ENCODE data around the gene SKIC2.

Gene SKIC2

GRCh38 chr6:31971993-31972708 lies 13.2 kb downstream of the SKIC2 start, which contains the start of gene DXO (continued):
- TF ChIP-seq PATZ1 (tag by site-specific recombination; IDR thresholded peaks at IDR 0.05) (peak; percentile 100), FEZF1 (tag by site-specific recombination; IDR thresholded peaks at IDR 0.05) (peak; percentile 39; the same call in 1 of the 2 replicates), ZNF404 (tag by site-specific recombination; IDR thresholded peaks at IDR 0.05) (no peak), ZNF501 (tag by site-specific recombination; IDR thresholded peaks at IDR 0.05) (peak; percentile 93), ZNF48 (tag by site-specific recombination; IDR thresholded peaks at IDR 0.05) (no peak), ZNF561 (tag by site-specific recombination; IDR thresholded peaks at IDR 0.05; ENCODE audit: borderline replicate concordance) (peak; percentile 95), MEIS1 (CRISPR knock-in tag; IDR thresholded peaks at IDR 0.05; ENCODE audit: borderline replicate concordance) (no peak), ZNF266 (tag by site-specific recombination; IDR thresholded peaks at IDR 0.05; ENCODE audit: low read depth) (no peak), ZNF214 (tag by site-specific recombination; IDR thresholded peaks at IDR 0.05; ENCODE audit: borderline replicate concordance) (no peak), KLF7 (tag by site-specific recombination; IDR thresholded peaks at IDR 0.05; ENCODE audit: borderline replicate concordance) (peak; percentile 81), ZNF792 (tag by site-specific recombination; IDR thresholded peaks at IDR 0.05) (no peak), ZNF394 (tag by site-specific recombination; IDR thresholded peaks at IDR 0.05; ENCODE audit: borderline replicate concordance) (no peak), TSHZ1 (tag by site-specific recombination; IDR thresholded peaks at IDR 0.05; ENCODE audit: borderline replicate concordance) (peak; percentile 89; the same call in 1 of the 2 replicates), REST (tag by site-specific recombination; IDR thresholded peaks at IDR 0.05) (no peak), ZNF133 (tag by site-specific recombination; IDR thresholded peaks at IDR 0.05) (no peak), ZNF600 (tag by site-specific recombination; IDR thresholded peaks at IDR 0.05) (no peak; the same call in none of the 2 replicates), ZBTB20 (tag by site-specific recombination; IDR thresholded peaks at IDR 0.05) (peak; percentile 92), ZFP69B (tag by site-specific recombination; IDR thresholded peaks at IDR 0.05) (peak; percentile 75), SP3 (tag by site-specific recombination; IDR thresholded peaks at IDR 0.05) (peak; percentile 95), BCL11B (tag by site-specific recombination; IDR thresholded peaks at IDR 0.05; ENCODE audit: low read depth) (0 out of 2 replicates have a peak, but pooled peaks have one; percentile 80), ZNF169 (tag by site-specific recombination; IDR thresholded peaks at IDR 0.05) (no peak)
- TF ChIP-seq, protein P1, sequence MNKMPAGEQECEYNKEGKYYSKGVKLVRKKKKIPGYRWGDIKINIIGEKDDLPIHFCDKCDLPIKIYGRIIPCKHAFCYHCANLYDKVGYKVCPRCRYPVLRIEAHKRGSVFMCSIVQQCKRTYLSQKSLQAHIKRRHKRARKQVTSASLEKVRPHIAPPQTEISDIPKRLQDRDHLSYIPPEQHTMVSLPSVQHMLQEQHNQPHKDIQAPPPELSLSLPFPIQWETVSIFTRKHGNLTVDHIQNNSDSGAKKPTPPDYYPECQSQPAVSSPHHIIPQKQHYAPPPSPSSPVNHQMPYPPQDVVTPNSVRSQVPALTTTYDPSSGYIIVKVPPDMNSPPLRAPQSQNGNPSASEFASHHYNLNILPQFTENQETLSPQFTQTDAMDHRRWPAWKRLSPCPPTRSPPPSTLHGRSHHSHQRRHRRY (tag by site-specific recombination; IDR thresholded peaks at IDR 0.05) = no peak
- TF ChIP-seq, protein P2, sequence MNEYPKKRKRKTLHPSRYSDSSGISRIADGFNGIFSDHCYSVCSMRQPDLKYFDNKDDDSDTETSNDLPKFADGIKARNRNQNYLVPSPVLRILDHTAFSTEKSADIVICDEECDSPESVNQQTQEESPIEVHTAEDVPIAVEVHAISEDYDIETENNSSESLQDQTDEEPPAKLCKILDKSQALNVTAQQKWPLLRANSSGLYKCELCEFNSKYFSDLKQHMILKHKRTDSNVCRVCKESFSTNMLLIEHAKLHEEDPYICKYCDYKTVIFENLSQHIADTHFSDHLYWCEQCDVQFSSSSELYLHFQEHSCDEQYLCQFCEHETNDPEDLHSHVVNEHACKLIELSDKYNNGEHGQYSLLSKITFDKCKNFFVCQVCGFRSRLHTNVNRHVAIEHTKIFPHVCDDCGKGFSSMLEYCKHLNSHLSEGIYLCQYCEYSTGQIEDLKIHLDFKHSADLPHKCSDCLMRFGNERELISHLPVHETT (tag by site-specific recombination; IDR thresholded peaks at IDR 0.05) = peak; percentile 97
- TF ChIP-seq, protein P3, sequence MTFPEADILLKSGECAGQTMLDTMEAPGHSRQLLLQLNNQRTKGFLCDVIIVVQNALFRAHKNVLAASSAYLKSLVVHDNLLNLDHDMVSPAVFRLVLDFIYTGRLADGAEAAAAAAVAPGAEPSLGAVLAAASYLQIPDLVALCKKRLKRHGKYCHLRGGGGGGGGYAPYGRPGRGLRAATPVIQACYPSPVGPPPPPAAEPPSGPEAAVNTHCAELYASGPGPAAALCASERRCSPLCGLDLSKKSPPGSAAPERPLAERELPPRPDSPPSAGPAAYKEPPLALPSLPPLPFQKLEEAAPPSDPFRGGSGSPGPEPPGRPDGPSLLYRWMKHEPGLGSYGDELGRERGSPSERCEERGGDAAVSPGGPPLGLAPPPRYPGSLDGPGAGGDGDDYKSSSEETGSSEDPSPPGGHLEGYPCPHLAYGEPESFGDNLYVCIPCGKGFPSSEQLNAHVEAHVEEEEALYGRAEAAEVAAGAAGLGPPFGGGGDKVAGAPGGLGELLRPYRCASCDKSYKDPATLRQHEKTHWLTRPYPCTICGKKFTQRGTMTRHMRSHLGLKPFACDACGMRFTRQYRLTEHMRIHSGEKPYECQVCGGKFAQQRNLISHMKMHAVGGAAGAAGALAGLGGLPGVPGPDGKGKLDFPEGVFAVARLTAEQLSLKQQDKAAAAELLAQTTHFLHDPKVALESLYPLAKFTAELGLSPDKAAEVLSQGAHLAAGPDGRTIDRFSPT (tag by site-specific recombination; IDR thresholded peaks at IDR 0.05) = peak; percentile 78
- TF ChIP-seq, protein P4, sequence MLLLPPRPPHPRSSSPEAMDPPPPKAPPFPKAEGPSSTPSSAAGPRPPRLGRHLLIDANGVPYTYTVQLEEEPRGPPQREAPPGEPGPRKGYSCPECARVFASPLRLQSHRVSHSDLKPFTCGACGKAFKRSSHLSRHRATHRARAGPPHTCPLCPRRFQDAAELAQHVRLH (tag by site-specific recombination; IDR thresholded peaks at IDR 0.05) = peak; percentile 95

Data from HEK293 (cell line).